ENCODE measurements around the gene ZNF750.

DNA sequence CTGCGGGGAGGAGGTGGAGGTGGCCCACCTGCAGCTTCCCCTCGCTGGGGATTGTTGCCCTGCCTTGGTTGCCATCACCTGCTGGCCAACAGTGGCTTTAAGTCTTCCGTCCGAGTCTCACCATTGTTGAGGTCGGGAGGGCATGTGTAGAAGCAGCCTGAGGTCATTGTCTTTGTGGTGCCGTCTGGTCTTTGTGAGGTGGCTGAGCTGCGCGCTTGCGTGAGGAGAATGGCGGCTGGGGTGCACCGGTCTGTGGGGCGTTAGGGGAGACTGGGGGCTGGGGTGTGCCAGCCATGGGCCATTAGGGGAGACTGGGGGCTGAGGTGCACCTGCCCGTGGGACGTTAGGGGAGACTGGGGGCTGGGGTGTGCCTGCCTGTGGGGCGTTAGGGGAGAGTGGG is 36.2 kb downstream of the ZNF750 start:
- TF ChIP-seq, protein P1, sequence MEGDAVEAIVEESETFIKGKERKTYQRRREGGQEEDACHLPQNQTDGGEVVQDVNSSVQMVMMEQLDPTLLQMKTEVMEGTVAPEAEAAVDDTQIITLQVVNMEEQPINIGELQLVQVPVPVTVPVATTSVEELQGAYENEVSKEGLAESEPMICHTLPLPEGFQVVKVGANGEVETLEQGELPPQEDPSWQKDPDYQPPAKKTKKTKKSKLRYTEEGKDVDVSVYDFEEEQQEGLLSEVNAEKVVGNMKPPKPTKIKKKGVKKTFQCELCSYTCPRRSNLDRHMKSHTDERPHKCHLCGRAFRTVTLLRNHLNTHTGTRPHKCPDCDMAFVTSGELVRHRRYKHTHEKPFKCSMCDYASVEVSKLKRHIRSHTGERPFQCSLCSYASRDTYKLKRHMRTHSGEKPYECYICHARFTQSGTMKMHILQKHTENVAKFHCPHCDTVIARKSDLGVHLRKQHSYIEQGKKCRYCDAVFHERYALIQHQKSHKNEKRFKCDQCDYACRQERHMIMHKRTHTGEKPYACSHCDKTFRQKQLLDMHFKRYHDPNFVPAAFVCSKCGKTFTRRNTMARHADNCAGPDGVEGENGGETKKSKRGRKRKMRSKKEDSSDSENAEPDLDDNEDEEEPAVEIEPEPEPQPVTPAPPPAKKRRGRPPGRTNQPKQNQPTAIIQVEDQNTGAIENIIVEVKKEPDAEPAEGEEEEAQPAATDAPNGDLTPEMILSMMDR (IDR thresholded peaks at IDR 0.05; ENCODE audit: insufficient read depth, low read length): no peak
- TF ChIP-seq, protein P2, sequence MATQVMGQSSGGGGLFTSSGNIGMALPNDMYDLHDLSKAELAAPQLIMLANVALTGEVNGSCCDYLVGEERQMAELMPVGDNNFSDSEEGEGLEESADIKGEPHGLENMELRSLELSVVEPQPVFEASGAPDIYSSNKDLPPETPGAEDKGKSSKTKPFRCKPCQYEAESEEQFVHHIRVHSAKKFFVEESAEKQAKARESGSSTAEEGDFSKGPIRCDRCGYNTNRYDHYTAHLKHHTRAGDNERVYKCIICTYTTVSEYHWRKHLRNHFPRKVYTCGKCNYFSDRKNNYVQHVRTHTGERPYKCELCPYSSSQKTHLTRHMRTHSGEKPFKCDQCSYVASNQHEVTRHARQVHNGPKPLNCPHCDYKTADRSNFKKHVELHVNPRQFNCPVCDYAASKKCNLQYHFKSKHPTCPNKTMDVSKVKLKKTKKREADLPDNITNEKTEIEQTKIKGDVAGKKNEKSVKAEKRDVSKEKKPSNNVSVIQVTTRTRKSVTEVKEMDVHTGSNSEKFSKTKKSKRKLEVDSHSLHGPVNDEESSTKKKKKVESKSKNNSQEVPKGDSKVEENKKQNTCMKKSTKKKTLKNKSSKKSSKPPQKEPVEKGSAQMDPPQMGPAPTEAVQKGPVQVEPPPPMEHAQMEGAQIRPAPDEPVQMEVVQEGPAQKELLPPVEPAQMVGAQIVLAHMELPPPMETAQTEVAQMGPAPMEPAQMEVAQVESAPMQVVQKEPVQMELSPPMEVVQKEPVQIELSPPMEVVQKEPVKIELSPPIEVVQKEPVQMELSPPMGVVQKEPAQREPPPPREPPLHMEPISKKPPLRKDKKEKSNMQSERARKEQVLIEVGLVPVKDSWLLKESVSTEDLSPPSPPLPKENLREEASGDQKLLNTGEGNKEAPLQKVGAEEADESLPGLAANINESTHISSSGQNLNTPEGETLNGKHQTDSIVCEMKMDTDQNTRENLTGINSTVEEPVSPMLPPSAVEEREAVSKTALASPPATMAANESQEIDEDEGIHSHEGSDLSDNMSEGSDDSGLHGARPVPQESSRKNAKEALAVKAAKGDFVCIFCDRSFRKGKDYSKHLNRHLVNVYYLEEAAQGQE (IDR thresholded peaks at IDR 0.05; ENCODE audit: insufficient replicate concordance, low read depth): no peak

Data from HL-60 (cell line).